ENCODE data around the gene KRT71.

- TF ChIP-seq, protein P1, sequence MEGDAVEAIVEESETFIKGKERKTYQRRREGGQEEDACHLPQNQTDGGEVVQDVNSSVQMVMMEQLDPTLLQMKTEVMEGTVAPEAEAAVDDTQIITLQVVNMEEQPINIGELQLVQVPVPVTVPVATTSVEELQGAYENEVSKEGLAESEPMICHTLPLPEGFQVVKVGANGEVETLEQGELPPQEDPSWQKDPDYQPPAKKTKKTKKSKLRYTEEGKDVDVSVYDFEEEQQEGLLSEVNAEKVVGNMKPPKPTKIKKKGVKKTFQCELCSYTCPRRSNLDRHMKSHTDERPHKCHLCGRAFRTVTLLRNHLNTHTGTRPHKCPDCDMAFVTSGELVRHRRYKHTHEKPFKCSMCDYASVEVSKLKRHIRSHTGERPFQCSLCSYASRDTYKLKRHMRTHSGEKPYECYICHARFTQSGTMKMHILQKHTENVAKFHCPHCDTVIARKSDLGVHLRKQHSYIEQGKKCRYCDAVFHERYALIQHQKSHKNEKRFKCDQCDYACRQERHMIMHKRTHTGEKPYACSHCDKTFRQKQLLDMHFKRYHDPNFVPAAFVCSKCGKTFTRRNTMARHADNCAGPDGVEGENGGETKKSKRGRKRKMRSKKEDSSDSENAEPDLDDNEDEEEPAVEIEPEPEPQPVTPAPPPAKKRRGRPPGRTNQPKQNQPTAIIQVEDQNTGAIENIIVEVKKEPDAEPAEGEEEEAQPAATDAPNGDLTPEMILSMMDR (IDR thresholded peaks at IDR 0.05) = no peak
- no peak for TF ChIP-seq POLR2A (IDR thresholded peaks at IDR 0.05)
These were observed 11.2 kb downstream of the KRT71 start for GRCh38 chr12:52541709-52542108.
